MM.1S (cell line): ENCODE data around the gene FLNC.

Experiments used
- DNase-seq: peaks from one replicate; pipeline ENCODE4 v3.0.0-alpha.2; 2015
- H2AFZ ChIP-seq: fragments of 300-600 bp; sonication (generic); 2 replicates; pipeline ENCODE4 v1.6.0; 2016; ENCODE audit warnings: antibody characterized with exemption, low read length
- H3F3A ChIP-seq: fragments of 300-600 bp; sonication (generic); 2 replicates; pipeline ENCODE4 v1.6.1; 2016; ENCODE audit warnings: mild to moderate bottlenecking, antibody characterized with exemption, low read length, moderate library complexity, mixed read lengths; ENCODE audit not compliant: insufficient read depth
- H3K27ac ChIP-seq: fragments of 300-600 bp; sonication (generic); 2 replicates; pipeline ENCODE4 v1.5.1; 2016; ENCODE audit warnings: mild to moderate bottlenecking, low read length
- H3K27me3 ChIP-seq: fragments of 300-600 bp; sonication (generic); replicated peaks from 2 replicates; pipeline ENCODE4 v1.6.0; 2016; ENCODE audit warnings: low read length; ENCODE audit not compliant: insufficient read depth
- H3K36me3 ChIP-seq: fragments of 300-600 bp; sonication (generic); replicated peaks from 2 replicates; pipeline ENCODE4 v1.6.1; 2016; ENCODE audit warnings: mild to moderate bottlenecking, low read length, mixed read lengths; ENCODE audit not compliant: insufficient read depth
- H3K4me1 ChIP-seq: fragments of 300-600 bp; sonication (generic); 2 replicates; pipeline ENCODE4 v1.6.1; 2016; ENCODE audit warnings: low read length, mixed read lengths
- H3K4me2 ChIP-seq: fragments of 300-600 bp; sonication (generic); 2 replicates; pipeline ENCODE4 v1.6.0; 2016; ENCODE audit warnings: low read depth, low read length
- H3K4me3 ChIP-seq: fragments of 300-600 bp; sonication (generic); 2 replicates; pipeline ENCODE4 v1.5.1; 2016; ENCODE audit warnings: low read length, mixed read lengths
- H3K79me2 ChIP-seq: fragments of 300-600 bp; sonication (generic); 2 replicates; pipeline ENCODE4 v1.6.1; 2016; ENCODE audit warnings: mixed run types, low read length, mixed read lengths
- H3K9ac ChIP-seq: fragments of 300-600 bp; sonication (generic); 2 replicates; pipeline ENCODE4 v1.6.1; 2016; ENCODE audit warnings: low read length, mixed read lengths
- H3K9me2 ChIP-seq: fragments of 300-600 bp; sonication (generic); replicated peaks from 2 replicates; pipeline ENCODE4 v1.6.1; 2016; ENCODE audit warnings: mild to moderate bottlenecking, low read length, mixed read lengths; ENCODE audit not compliant: insufficient read depth
- H3K9me3 ChIP-seq: fragments of 300-600 bp; sonication (generic); replicated peaks from 2 replicates; pipeline ENCODE4 v1.6.1; 2016; ENCODE audit warnings: mild to moderate bottlenecking, low read length, mixed read lengths; ENCODE audit not compliant: insufficient read depth
- H4K20me1 ChIP-seq: fragments of 300-600 bp; sonication (generic); 2 replicates; pipeline ENCODE4 v1.6.1; 2016; ENCODE audit warnings: mild to moderate bottlenecking, low read length, moderate library complexity, mixed read lengths; ENCODE audit not compliant: insufficient read depth
- EZH2 ChIP-seq: fragments of 300-600 bp; sonication (generic); optimal IDR thresholded peaks from 2 replicates; pipeline ENCODE3; 2017; ENCODE audit warnings: low read depth, mild to moderate bottlenecking, antibody characterized with exemption, low read length, mixed read lengths
- EZH2phosphoT487 ChIP-seq: fragments of 300-600 bp; sonication (generic); IDR thresholded peaks from 2 replicates; pipeline ENCODE4 v1.6.1; 2018; ENCODE audit warnings: antibody characterized with exemption, low read length
- TF ChIP-seq, protein P1 (sequence below): fragments of 300-600 bp; sonication (generic); IDR thresholded peaks from 2 replicates; pipeline ENCODE4 v1.5.1; 2016; ENCODE audit warnings: antibody characterized with exemption, low read length, mixed read lengths

Gene FLNC

GRCh38 chr7:128871050-128871449, 40.8 kb downstream of the FLNC start:
- TF ChIP-seq EZH2phosphoT487 (no peak), EZH2 (no peak)
- TF ChIP-seq, protein P1, sequence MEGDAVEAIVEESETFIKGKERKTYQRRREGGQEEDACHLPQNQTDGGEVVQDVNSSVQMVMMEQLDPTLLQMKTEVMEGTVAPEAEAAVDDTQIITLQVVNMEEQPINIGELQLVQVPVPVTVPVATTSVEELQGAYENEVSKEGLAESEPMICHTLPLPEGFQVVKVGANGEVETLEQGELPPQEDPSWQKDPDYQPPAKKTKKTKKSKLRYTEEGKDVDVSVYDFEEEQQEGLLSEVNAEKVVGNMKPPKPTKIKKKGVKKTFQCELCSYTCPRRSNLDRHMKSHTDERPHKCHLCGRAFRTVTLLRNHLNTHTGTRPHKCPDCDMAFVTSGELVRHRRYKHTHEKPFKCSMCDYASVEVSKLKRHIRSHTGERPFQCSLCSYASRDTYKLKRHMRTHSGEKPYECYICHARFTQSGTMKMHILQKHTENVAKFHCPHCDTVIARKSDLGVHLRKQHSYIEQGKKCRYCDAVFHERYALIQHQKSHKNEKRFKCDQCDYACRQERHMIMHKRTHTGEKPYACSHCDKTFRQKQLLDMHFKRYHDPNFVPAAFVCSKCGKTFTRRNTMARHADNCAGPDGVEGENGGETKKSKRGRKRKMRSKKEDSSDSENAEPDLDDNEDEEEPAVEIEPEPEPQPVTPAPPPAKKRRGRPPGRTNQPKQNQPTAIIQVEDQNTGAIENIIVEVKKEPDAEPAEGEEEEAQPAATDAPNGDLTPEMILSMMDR, result no peak
- Histone ChIP-seq H3K27me3 (no peaks in the 10 kb centered on the region), H3K27ac (no peak overlapping the region), H3K79me2 (no peaks in the 10 kb centered on the region), H3K4me3 (no peak overlapping the region), H3K9me2 (no peaks in the 10 kb centered on the region), H4K20me1 (no peaks in the 10 kb centered on the region), H3F3A (peaks cover 9% of the 10 kb centered on the region; the same call in 1 of the 2 replicates), H2AFZ (no peak overlapping the region), H3K36me3 (no peaks in the 10 kb centered on the region), H3K9me3 (no peaks in the 10 kb centered on the region), H3K9ac (no peak overlapping the region), H3K4me1 (no peaks in the 10 kb centered on the region), H3K4me2 (no peak overlapping the region)
- DNase-seq, result no peak

- no peaks in the 10 kb centered on the region for H3K27me3 ChIP-seq
- H2AFZ ChIP-seq, result no peak overlapping the region
- no peak for DNase-seq
- peaks cover 9% of the 10 kb centered on the region; the same call in 1 of the 2 replicates for H3F3A ChIP-seq
- no peak overlapping the region for H3K4me3 ChIP-seq
- H4K20me1 ChIP-seq, result no peaks in the 10 kb centered on the region
- no peaks in the 10 kb centered on the region for H3K36me3 ChIP-seq
- H3K9me2 ChIP-seq, result no peaks in the 10 kb centered on the region
- no peak overlapping the region for H3K4me2 ChIP-seq
- no peak overlapping the region for H3K27ac ChIP-seq
- no peak overlapping the region for H3K9ac ChIP-seq
- TF ChIP-seq EZH2phosphoT487 (no peak), EZH2 (no peak)
- TF ChIP-seq, protein P1, result peak; percentile 21; the same call in 1 of the 2 replicates
- no peaks in the 10 kb centered on the region for H3K4me1 ChIP-seq
- H3K79me2 ChIP-seq, result no peaks in the 10 kb centered on the region
- H3K9me3 ChIP-seq, result no peaks in the 10 kb centered on the region
Observed at GRCh38 chr7:128872394-128872824, 42.2 kb downstream of the FLNC start.

GRCh38 chr7:128873234-128873633, 43.0 kb downstream of the FLNC start:
- no peak for DNase-seq
- Histone ChIP-seq H3K9me3 (no peaks in the 10 kb centered on the region), H3F3A (peaks cover 9% of the 10 kb centered on the region; the same call in 1 of the 2 replicates), H3K27me3 (no peaks in the 10 kb centered on the region), H3K36me3 (no peaks in the 10 kb centered on the region), H3K9me2 (no peaks in the 10 kb centered on the region), H3K9ac (no peak overlapping the region), H3K27ac (no peak overlapping the region), H4K20me1 (no peaks in the 10 kb centered on the region), H3K4me2 (no peak overlapping the region), H3K4me3 (no peak overlapping the region), H2AFZ (no peak overlapping the region), H3K4me1 (no peaks in the 10 kb centered on the region), H3K79me2 (no peaks in the 10 kb centered on the region)
- TF ChIP-seq, protein P1, result no peak
- TF ChIP-seq EZH2phosphoT487, result no peak
- TF ChIP-seq EZH2, result no peak
